ENCODE results near the gene OR2A12.

DNA sequence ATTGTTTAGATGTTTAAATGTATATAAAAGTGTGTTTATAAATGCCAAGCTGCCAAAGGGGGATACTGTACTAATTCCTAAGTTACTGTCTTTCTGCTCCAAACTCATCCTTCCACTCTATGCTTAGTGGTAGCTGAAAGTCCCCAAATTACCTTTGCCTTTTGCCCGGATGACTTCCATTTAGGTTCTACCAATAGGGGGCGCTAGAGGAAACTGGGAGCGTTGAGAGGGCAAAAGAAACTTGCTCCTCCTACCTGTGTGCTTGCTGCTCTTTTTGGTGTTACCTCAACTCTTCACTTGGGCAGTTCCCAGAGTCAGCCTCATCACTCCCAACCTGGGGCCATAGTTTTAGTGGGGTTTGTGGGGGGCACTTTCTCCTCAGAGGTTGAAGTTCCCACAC lies 22.4 kb upstream of the OR2A12 start:
- TF ChIP-seq, protein P1, sequence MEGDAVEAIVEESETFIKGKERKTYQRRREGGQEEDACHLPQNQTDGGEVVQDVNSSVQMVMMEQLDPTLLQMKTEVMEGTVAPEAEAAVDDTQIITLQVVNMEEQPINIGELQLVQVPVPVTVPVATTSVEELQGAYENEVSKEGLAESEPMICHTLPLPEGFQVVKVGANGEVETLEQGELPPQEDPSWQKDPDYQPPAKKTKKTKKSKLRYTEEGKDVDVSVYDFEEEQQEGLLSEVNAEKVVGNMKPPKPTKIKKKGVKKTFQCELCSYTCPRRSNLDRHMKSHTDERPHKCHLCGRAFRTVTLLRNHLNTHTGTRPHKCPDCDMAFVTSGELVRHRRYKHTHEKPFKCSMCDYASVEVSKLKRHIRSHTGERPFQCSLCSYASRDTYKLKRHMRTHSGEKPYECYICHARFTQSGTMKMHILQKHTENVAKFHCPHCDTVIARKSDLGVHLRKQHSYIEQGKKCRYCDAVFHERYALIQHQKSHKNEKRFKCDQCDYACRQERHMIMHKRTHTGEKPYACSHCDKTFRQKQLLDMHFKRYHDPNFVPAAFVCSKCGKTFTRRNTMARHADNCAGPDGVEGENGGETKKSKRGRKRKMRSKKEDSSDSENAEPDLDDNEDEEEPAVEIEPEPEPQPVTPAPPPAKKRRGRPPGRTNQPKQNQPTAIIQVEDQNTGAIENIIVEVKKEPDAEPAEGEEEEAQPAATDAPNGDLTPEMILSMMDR (IDR thresholded peaks at IDR 0.05) = no peak
- no peak for TF ChIP-seq MAFK (IDR thresholded peaks at IDR 0.05; ENCODE audit: partially characterized antibody)
- TF ChIP-seq, protein P2, sequence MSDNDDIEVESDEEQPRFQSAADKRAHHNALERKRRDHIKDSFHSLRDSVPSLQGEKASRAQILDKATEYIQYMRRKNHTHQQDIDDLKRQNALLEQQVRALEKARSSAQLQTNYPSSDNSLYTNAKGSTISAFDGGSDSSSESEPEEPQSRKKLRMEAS (IDR thresholded peaks at IDR 0.05) = no peak
- no peak for TF ChIP-seq POLR2A (IDR thresholded peaks at IDR 0.05; ENCODE audit: low read length)
- TF ChIP-seq, protein P3, sequence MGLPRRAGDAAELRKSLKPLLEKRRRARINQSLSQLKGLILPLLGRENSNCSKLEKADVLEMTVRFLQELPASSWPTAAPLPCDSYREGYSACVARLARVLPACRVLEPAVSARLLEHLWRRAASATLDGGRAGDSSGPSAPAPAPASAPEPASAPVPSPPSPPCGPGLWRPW (IDR thresholded peaks at IDR 0.05) = no peak
- TF ChIP-seq SREBF2 (IDR thresholded peaks at IDR 0.05) = no peak
- no peak for TF ChIP-seq RCOR1 (IDR thresholded peaks at IDR 0.05; ENCODE audit: low read depth, low read length)
- no peak for TF ChIP-seq JUNB (IDR thresholded peaks at IDR 0.05)

All from A549 (cell line).